ENCODE data around the gene AQP12B.

Gene AQP12B

GRCh38 chr2:240721596-240722180 lies 39.0 kb upstream of the AQP12B start:
- H3K27me3 Mint-ChIP-seq = no peaks in the 10 kb centered on the region
- no peaks in the 10 kb centered on the region for H3K36me3 Mint-ChIP-seq
- H3K4me3 Mint-ChIP-seq = no peak overlapping the region
- no peaks in the 10 kb centered on the region for H3K9me3 Mint-ChIP-seq
- no peaks in the 10 kb centered on the region for H3K4me1 Mint-ChIP-seq
- H3K27ac Mint-ChIP-seq = no peak overlapping the region

DNA sequence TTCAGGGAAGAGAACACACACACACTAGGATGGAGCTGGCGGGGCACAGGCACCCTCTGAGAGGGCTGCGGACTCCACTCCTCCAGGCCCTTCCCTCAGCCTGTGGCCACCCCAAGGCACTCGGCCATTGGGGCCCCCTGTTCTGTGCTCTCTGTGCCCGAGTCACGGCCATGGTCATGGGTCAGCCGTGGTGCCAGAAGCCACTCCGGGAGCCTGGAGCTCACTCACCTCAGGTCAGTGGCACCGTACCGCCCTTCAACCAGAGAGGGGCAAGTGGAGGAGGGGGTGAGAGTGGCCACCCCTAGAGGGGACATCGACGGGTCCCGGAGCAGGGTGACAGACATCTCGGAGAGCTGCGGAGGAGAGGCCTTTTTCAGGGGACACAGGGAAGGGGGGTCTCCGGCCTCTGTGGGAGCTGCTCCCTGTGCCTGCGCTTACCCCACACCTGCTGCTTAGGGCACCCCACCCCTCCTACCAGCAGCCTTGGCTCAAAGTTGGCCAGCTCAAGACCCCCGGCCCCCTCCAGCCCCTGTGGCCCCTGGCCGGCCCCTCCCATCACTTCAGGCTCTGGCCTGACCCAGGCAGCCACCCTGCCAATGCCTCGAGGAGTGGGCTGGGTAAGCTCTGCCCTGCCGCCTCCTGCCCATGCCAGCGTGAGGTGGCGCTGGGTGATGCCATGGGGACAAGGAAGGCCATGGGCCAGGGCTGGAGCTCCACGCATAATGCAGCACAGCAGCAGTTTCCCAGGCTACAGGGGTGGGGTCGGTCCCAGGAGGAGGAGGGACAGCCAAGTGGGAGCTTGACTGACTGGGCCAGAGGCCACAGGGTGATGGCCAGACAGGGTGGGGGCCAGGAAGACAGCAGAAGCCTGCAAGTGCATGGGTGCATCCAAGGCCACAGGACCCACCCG lies 38.3 kb upstream of the AQP12B start:
- Mint-ChIP-seq H3K27ac (no peak overlapping the region), H3K27me3 (no peaks in the 10 kb centered on the region), H3K9me3 (no peaks in the 10 kb centered on the region), H3K4me1 (no peaks in the 10 kb centered on the region), H3K36me3 (no peaks in the 10 kb centered on the region), H3K4me3 (no peak overlapping the region)

DNA sequence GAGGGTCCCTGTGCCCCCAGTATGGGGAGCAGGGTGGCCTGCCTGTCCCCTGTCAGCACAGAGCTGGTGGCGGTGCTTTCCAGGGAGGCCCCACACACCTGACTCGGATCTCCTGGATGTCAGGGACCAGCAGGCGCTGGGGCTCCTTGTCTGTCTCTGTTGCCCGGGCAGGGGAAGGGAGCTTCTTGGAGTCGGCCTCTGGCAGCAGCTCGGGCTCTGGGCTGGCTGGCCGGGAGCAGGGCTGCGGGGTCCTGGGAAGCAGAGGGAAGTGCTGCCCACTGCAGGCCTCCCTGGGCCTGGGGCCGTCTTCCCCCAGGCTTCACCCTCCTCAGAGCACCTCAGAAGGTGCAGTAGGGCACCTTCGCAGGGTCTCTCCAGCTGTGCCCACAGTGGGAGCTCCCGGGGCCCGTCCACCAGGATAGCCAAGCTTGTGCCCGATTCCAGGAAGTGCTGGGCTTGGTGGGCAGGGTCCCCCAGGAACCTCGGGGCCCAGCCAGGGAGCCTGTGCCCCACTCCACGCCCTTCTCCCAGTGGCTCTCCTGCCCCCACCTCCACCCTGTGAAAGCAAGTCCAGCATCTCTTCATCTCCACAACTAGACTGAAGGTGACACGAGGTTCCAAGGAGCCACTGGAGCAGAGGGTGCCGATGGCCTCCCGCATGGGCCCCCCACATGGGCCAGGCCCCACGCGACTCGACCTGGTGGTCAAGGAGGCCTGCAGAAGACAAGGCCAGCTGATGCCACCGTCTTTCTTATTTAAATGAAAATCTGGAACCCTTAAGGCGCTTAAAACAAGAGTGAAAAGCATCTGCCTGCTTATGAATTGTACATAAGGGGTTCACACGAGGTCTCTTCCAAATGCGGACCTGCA lies 37.2 kb upstream of the AQP12B start:
- Mint-ChIP-seq H3K4me1 (no peaks in the 10 kb centered on the region), H3K4me3 (no peak overlapping the region), H3K27ac (no peak overlapping the region), H3K27me3 (no peaks in the 10 kb centered on the region), H3K9me3 (no peaks in the 10 kb centered on the region), H3K36me3 (no peaks in the 10 kb centered on the region)

DNA sequence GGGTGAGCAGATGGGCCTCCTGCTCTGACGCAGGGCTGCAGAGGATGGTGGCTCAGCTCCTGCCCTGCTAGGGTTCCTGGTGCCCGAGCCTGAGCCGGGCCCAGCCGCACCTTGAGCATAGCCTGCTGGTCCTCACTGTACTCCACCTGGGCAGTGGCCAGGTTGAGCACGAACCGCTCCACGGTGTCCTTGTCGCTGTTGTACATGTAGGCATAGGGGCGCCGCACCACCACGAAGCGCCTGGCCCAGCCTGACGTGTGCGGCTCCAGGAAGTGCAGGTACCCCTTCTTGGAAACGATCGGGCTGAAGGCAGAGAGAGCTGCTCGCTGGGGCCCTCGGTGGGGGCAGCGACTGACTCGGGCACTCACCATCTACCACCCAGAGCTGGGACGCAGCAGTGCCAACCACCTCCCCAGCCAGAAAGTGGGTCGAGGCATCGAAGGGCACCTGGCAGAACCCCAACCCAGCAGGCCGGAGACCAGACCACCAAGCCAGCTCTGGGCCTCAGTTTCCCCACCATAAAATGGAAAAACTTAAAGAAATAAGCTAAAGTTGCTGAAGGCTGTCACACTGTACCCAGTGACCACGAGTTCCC lies 36.3 kb upstream of the AQP12B start:
- H3K4me1 Mint-ChIP-seq = no peaks in the 10 kb centered on the region
- no peak overlapping the region for H3K27ac Mint-ChIP-seq
- H3K36me3 Mint-ChIP-seq = no peaks in the 10 kb centered on the region
- H3K4me3 Mint-ChIP-seq = no peak overlapping the region
- H3K27me3 Mint-ChIP-seq = no peaks in the 10 kb centered on the region
- H3K9me3 Mint-ChIP-seq = no peaks in the 10 kb centered on the region

DNA sequence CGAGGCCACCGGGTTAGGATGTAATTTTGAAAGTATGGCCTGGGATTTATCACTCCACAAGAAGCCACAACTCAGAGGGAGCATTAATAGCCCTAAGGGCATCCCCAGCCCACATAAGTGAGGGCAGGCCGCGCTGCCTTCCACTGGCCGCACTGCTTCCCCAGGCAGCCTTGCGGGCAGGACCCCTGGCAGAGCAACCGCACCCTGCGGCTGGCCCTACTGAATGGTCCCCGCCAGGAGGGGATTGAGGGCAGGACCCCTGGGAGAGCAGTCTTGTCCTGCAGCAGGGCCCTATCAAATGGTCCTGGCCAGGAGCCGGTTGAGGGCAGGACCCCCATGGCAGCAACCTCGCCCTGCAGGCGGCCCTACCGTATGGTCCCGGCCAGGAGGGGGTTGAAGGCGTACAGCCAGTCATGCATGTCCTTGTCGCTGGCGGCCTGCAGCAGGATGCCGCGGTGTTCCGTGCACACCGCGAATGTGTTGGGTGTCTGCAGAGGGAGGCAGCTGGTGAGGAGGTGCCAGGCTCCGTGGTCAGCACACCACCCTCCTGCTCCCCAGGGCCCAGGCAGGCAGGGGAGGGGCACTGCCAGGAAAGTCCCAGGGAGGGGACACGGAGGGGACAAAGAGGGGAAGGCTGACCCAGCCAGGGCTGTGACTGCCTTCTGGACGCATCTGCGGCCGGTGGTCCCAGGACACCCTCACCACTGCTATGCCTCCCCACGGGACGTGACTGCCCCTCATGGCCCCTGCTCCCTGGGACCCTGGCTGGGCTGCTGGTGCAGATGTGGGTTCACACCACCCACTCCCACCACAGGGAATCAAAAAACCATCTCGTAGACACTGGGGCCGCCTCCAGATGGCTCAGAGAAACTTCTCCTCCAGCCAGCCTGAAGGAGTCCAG lies 35.2 kb upstream of the AQP12B start:
- H3K36me3 Mint-ChIP-seq = no peaks in the 10 kb centered on the region
- no peaks in the 10 kb centered on the region for H3K4me1 Mint-ChIP-seq
- no peak overlapping the region for H3K4me3 Mint-ChIP-seq
- no peaks in the 10 kb centered on the region for H3K9me3 Mint-ChIP-seq
- no peaks in the 10 kb centered on the region for H3K27me3 Mint-ChIP-seq
- H3K27ac Mint-ChIP-seq = no peak overlapping the region

DNA sequence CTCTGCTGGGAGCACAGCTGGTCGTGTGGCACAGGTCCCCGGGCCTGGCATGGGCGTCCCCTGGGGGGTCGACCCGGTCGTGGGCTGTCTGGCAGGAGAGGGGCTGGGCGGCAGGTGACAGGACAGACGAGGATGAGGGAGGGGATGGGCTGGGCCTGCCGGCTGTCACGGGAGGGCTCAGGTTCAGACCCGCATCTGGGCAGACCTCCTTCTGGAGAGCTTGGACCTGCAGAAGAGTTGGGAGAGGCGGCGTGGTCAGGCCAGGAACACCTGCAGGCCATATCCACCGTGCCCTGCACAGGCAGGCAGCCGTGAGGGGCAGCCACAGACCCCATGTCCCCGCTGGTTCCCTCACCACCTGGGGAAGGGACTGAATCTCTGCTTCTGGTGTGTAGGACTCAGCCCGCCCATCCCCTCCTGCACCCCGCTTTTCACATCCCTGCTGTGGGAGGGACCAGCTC lies 34.5 kb upstream of the AQP12B start:
- Mint-ChIP-seq H3K27ac (no peak overlapping the region), H3K4me1 (no peaks in the 10 kb centered on the region), H3K4me3 (no peak overlapping the region), H3K9me3 (no peaks in the 10 kb centered on the region), H3K36me3 (no peaks in the 10 kb centered on the region), H3K27me3 (no peaks in the 10 kb centered on the region)

DNA sequence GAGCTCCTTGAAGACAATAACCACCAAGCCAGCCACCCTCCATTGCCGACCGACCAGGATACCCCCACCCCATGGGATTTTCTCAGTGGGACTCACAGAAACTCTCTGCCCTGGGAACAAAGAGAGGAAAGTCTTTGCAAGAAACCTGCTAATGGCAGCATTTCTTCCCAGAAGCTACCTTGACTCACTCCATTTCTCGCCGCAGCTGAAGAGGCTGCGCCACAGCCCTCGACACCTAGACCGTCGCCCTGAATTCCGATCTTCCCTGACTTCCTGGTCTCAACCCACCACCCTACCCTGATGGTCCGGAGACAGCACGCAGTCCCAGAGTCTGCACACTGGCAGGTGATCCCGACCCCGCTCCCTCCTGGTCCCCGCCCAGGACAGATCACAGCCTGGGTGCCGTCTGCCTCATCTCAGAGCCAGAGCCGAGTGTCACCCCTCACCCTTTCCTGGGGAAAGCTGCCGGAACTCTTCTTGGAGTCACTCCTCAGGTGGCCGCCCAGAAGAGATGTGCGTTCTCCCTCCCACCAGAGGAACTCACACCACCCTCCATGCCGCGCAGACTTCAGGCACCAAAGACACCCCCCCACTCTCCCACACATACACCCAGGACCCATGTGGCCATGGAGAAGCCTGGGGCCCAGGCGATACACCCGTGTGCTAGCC lies 33.6 kb upstream of the AQP12B start:
- H3K4me3 Mint-ChIP-seq = no peak overlapping the region
- no peaks in the 10 kb centered on the region for H3K27me3 Mint-ChIP-seq
- no peaks in the 10 kb centered on the region for H3K9me3 Mint-ChIP-seq
- H3K27ac Mint-ChIP-seq = no peak overlapping the region
- H3K36me3 Mint-ChIP-seq = no peaks in the 10 kb centered on the region
- H3K4me1 Mint-ChIP-seq = no peaks in the 10 kb centered on the region

DNA sequence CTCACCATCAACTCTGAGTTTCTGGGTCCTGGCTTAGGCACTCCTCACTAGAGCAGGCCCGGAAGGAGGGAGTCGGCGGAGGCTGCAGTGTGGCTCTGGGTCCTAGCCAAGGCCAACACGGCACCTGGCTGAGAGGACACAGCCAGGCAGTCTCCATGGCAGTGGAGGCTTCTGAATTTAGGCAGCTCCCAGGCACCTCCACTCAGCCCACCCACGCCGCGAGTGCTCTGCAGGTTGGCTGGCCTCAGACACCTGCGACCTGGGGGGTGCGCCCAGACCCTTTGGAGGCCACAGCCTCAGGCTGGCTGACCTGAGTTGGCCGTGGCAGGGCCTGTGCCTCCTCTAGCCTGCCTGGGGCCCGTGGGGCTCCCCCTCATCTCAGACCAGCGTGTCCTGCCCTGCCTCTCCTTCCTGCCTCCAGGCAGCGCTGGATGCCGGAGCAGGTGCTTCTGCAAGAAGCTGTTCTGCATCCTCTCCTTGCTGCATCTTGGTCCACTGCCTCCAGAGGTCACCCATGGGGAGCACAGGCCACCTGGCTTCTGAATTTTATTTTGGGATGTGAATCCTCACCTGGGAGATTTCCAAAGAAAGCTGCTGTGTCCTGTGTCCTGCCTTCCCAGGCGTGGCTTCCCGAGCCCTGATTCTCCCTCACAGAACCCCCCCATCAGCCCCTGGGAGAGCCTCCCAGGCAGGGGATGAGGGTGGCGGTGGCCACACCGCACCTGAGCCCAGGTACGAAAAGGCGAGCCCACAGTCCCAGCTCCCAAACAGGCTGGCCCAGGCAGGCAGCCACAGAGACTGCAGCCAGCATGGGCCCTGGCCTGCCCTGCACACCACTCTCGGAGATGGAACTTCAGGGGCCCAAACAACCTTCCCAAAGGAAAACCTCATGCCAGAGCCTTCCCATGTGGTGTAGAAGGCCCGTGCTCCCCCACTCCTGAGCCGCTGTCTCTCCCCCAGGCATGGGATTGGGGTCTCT lies 32.4 kb upstream of the AQP12B start:
- H3K36me3 Mint-ChIP-seq = no peaks in the 10 kb centered on the region
- no peak overlapping the region for H3K4me3 Mint-ChIP-seq
- no peaks in the 10 kb centered on the region for H3K4me1 Mint-ChIP-seq
- no peaks in the 10 kb centered on the region for H3K9me3 Mint-ChIP-seq
- no peaks in the 10 kb centered on the region for H3K27me3 Mint-ChIP-seq
- H3K27ac Mint-ChIP-seq = no peak overlapping the region

DNA sequence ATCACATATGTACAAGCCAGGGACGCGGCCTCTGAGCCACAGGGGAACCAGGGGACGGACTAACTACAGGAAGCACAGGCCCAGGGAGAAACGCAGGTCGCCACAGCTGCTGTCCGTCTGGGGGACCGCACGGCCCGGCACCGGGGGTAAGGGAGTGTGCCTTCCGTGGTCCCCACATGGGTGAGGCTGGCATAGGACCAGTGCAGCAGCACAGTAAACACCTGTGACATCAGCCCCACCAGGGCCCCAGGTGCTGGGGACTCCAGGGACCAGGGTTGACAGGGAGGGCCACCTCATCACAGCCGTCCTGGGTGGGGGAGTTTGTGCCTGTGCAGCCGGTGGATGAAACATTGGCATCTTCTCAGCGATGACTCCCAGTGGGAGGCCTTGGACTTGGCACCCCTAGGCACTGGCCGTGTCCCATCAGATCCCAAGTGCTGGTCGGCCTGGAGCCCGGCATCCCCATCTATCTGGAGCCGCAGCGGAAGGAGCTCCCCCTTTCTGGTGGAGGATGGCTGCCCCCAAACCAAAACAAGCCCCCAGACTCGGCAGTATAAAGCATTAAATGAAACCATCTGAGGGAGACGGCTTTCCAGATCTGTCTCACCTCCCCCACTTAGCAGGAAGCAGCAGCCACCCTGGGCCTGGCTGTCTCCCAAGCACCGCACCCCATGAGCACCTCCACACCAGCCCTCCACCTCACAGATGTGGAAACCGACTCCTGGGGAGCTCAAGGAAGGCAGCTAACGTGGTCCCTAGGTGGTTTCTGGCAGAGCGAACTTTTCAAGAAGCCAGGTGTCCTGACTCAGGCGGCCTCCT lies 31.5 kb upstream of the AQP12B start:
- H3K27me3 Mint-ChIP-seq = no peaks in the 10 kb centered on the region
- no peaks in the 10 kb centered on the region for H3K9me3 Mint-ChIP-seq
- no peak overlapping the region for H3K4me3 Mint-ChIP-seq
- no peaks in the 10 kb centered on the region for H3K4me1 Mint-ChIP-seq
- H3K36me3 Mint-ChIP-seq = no peaks in the 10 kb centered on the region
- H3K27ac Mint-ChIP-seq = no peak overlapping the region

DNA sequence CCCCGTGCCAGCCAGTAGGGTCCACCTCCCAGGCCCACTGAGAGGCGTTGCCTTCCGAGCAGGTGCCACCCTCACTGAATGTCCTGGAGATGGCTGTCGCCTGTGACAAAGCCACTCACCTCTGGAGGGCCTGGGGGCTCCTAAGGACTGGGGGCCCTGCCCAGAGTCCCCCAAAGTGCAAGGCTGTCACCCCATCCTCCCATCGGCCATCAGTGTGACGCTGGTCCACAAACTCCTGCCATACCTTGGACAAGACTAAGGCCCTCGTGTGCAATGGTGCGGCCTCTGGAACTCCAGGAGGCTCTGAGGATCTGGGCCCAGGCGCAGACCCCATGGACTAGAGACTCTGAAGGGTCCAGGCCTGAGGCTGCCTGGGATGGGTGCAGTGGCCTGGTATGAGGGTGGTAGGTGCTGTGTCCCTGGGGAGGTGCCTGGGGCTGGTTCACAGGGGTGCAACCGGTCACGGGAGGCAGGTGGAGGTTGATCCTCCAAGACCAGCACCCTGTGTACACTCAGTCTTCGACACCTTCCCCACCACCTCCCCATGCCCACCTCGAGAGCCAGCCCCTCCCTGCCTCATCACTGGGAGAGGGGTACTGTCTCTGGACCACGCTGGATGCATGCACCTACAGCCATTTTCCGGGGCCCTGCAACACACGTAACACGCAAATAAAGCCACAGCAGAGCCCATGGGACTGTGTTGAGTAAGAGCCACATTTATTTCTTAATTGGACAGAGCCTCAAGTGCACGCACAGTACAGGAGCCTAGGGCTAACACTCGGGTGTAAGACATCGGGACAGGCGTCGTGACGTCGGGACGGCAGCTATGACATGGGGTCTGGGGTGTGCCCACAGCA lies 30.6 kb upstream of the AQP12B start:
- H3K36me3 Mint-ChIP-seq = no peaks in the 10 kb centered on the region
- H3K4me1 Mint-ChIP-seq = no peaks in the 10 kb centered on the region
- H3K9me3 Mint-ChIP-seq = no peaks in the 10 kb centered on the region
- no peak overlapping the region for H3K27ac Mint-ChIP-seq
- no peaks in the 10 kb centered on the region for H3K27me3 Mint-ChIP-seq
- no peak overlapping the region for H3K4me3 Mint-ChIP-seq

DNA sequence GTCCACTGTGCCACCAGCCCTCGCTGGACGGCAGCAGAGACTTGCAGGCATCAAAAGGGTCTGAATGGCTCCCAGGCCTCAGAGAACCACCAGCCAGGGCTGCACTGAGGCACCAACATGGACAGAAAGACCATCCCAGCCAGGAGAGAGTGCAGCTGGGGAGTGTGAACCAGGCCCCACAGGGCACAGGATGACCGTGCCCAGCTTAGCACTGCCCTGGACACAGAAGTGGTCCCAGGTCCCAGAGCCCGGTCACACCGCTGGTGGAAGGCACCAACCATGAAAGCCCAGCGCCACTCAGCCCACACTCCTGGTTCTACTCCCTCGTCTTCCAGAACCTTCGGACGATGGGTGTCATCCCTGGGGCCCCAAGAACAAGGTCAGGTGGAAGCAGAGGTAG lies 29.4 kb upstream of the AQP12B start:
- H3K27me3 Mint-ChIP-seq = no peaks in the 10 kb centered on the region
- no peaks in the 10 kb centered on the region for H3K4me1 Mint-ChIP-seq
- no peak overlapping the region for H3K4me3 Mint-ChIP-seq
- no peak overlapping the region for H3K27ac Mint-ChIP-seq
- no peaks in the 10 kb centered on the region for H3K36me3 Mint-ChIP-seq
- no peaks in the 10 kb centered on the region for H3K9me3 Mint-ChIP-seq

GRCh38 chr2:240711701-240712100 lies 29.0 kb upstream of the AQP12B start:
- Mint-ChIP-seq H3K36me3 (no peaks in the 10 kb centered on the region), H3K4me3 (no peak overlapping the region), H3K9me3 (no peaks in the 10 kb centered on the region), H3K27ac (no peak overlapping the region), H3K4me1 (no peaks in the 10 kb centered on the region), H3K27me3 (no peaks in the 10 kb centered on the region)
